HG03066 (cell line): ENCODE results near the gene SOBP.

Experiments used
- ATAC-seq: cut with Tn5 transposase; IDR thresholded peaks from one replicate; pipeline ENCODE4 v1.9.1; 2021; ENCODE audit warnings: low read depth; ENCODE audit not compliant: unreplicated experiment

Gene SOBP

GRCh38 chr6:107653861-107654394 is 164.0 kb downstream of the SOBP start:
- ATAC-seq: no peak

GRCh38 chr6:107654764-107655163 is 164.8 kb downstream of the SOBP start:
- no peak for ATAC-seq

- ATAC-seq: no peak
These were observed 165.3 kb downstream of the SOBP start for GRCh38 chr6:107655245-107655644.

- no peak for ATAC-seq
These were observed 165.9 kb downstream of the SOBP start for GRCh38 chr6:107655864-107656263.

GRCh38 chr6:107656401-107656800 is 166.5 kb downstream of the SOBP start:
- no peak for ATAC-seq

- no peak for ATAC-seq
These were observed 167.0 kb downstream of the SOBP start for GRCh38 chr6:107656883-107657282.

GRCh38 chr6:107657373-107657754 is 167.4 kb downstream of the SOBP start:
- ATAC-seq: no peak

- peak; percentile 83 for ATAC-seq
These were observed 168.0 kb downstream of the SOBP start for GRCh38 chr6:107657755-107658461.

GRCh38 chr6:107658920-107659865 is 169.3 kb downstream of the SOBP start:
- ATAC-seq: no peak

- ATAC-seq: no peak
These were observed 170.9 kb downstream of the SOBP start for GRCh38 chr6:107660839-107661238.

- ATAC-seq: no peak
These were observed 171.4 kb downstream of the SOBP start for GRCh38 chr6:107661291-107661690.

- ATAC-seq: no peak
These were observed 172.4 kb downstream of the SOBP start for GRCh38 chr6:107662333-107662732.

- ATAC-seq: no peak
These were observed 173.4 kb downstream of the SOBP start for GRCh38 chr6:107663308-107663707.

- ATAC-seq: no peak
These were observed 175.5 kb downstream of the SOBP start for GRCh38 chr6:107665382-107665781.

GRCh38 chr6:107666084-107666980 is 176.4 kb downstream of the SOBP start:
- ATAC-seq: no peak

GRCh38 chr6:107666981-107667601 is 177.2 kb downstream of the SOBP start:
- no peak for ATAC-seq

GRCh38 chr6:107667790-107668189 is 177.9 kb downstream of the SOBP start:
- ATAC-seq: no peak

- peak; percentile 91 for ATAC-seq
These were observed 179.0 kb downstream of the SOBP start for GRCh38 chr6:107668743-107669474.

GRCh38 chr6:107670792-107671199 is 180.9 kb downstream of the SOBP start:
- no peak for ATAC-seq
